ENCODE measurements around the gene TMEM273.

The TMEM273 gene

GRCh38 chr10:49153115-49153514, 35.1 kb downstream of the TMEM273 start:
- TF ChIP-seq CTCF (IDR thresholded peaks at IDR 0.05; ENCODE audit: insufficient read depth, low read length, poor library complexity, severe bottlenecking) = no peak
- Histone ChIP-seq H3K4me3 (replicated peaks; ENCODE audit: low read depth, low read length) (no peak overlapping the region), H3K36me3 (ENCODE audit: control insufficient read depth, insufficient read depth, low read length) (no peaks in the 10 kb centered on the region), H3K27me3 (replicated peaks; ENCODE audit: control insufficient read depth, insufficient read depth, low read length) (no peaks in the 10 kb centered on the region; the same call in 1 of the 2 replicates)
- DNase-seq (ENCODE audit: extremely low read depth, insufficient read length) = no peak

DNA sequence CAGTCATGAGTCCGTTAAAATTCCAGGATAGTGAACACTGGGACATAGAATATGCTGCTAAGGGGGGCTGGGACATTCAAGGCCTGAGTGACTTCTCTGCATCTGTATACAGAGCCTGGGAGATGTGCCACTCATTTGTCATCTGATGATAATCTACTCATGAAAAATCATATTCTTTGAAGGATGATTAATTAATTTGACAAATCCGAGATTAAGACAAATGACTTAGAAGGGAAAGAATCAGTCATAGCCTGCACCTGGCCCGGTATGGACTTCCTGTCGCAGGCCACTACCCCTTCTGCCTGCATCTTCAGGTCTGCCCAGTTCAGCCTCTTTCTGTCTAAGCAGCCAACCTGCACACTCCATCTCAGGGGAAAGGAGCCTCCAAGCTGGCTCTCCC, 35.5 kb downstream of the TMEM273 start:
- H3K36me3 ChIP-seq (ENCODE audit: control insufficient read depth, insufficient read depth, low read length) = no peaks in the 10 kb centered on the region
- H3K4me3 ChIP-seq (replicated peaks; ENCODE audit: low read depth, low read length) = no peak overlapping the region
- TF ChIP-seq CTCF (IDR thresholded peaks at IDR 0.05; ENCODE audit: insufficient read depth, low read length, poor library complexity, severe bottlenecking) = no peak
- H3K27me3 ChIP-seq (replicated peaks; ENCODE audit: control insufficient read depth, insufficient read depth, low read length) = no peaks in the 10 kb centered on the region; the same call in 1 of the 2 replicates
- DNase-seq (ENCODE audit: extremely low read depth, insufficient read length) = no peak

- Histone ChIP-seq H3K27me3 (replicated peaks; ENCODE audit: control insufficient read depth, insufficient read depth, low read length) (no peaks in the 10 kb centered on the region; the same call in 1 of the 2 replicates), H3K36me3 (ENCODE audit: control insufficient read depth, insufficient read depth, low read length) (no peaks in the 10 kb centered on the region), H3K4me3 (replicated peaks; ENCODE audit: low read depth, low read length) (no peak overlapping the region)
- no peak for DNase-seq (ENCODE audit: extremely low read depth, insufficient read length)
- TF ChIP-seq CTCF (IDR thresholded peaks at IDR 0.05; ENCODE audit: insufficient read depth, low read length, poor library complexity, severe bottlenecking) = no peak
Measured at GRCh38 chr10:49152037-49152436, 36.2 kb downstream of the TMEM273 start.

DNA sequence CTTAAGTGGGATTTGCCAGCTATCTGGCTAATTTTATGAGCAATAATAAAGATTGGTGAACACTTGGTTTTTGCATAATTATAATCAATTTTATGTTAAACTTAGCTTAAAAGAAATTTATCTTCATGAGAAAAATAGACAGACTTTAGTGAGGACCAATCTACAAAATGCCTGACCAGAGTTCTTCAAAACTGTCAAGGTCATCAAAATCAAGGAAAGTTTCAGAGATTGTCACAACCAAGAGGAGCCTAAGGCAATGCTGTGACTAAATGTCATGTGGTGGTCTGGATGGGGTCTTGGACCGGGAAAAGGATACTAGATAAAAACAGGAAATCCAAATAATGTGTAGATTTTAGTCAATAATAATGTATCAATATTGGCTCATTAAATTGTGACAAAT, 36.7 kb downstream of the TMEM273 start:
- Histone ChIP-seq H3K36me3 (ENCODE audit: control insufficient read depth, insufficient read depth, low read length) (no peaks in the 10 kb centered on the region), H3K4me3 (replicated peaks; ENCODE audit: low read depth, low read length) (no peak overlapping the region), H3K27me3 (replicated peaks; ENCODE audit: control insufficient read depth, insufficient read depth, low read length) (no peaks in the 10 kb centered on the region; the same call in 1 of the 2 replicates)
- no peak for TF ChIP-seq CTCF (IDR thresholded peaks at IDR 0.05; ENCODE audit: insufficient read depth, low read length, poor library complexity, severe bottlenecking)
- no peak for DNase-seq (ENCODE audit: extremely low read depth, insufficient read length)

GRCh38 chr10:49151025-49151445, 37.2 kb downstream of the TMEM273 start:
- no peak for TF ChIP-seq CTCF (IDR thresholded peaks at IDR 0.05; ENCODE audit: insufficient read depth, low read length, poor library complexity, severe bottlenecking)
- no peaks in the 10 kb centered on the region for H3K36me3 ChIP-seq (ENCODE audit: control insufficient read depth, insufficient read depth, low read length)
- no peaks in the 10 kb centered on the region; the same call in 1 of the 2 replicates for H3K27me3 ChIP-seq (replicated peaks; ENCODE audit: control insufficient read depth, insufficient read depth, low read length)
- no peak for DNase-seq (ENCODE audit: extremely low read depth, insufficient read length)
- no peak overlapping the region for H3K4me3 ChIP-seq (replicated peaks; ENCODE audit: low read depth, low read length)

- Histone ChIP-seq H3K4me3 (replicated peaks; ENCODE audit: low read depth, low read length) (no peak overlapping the region), H3K27me3 (replicated peaks; ENCODE audit: control insufficient read depth, insufficient read depth, low read length) (no peaks in the 10 kb centered on the region; the same call in none of the 2 replicates), H3K36me3 (ENCODE audit: control insufficient read depth, insufficient read depth, low read length) (no peaks in the 10 kb centered on the region)
- TF ChIP-seq CTCF (IDR thresholded peaks at IDR 0.05; ENCODE audit: insufficient read depth, low read length, poor library complexity, severe bottlenecking) = no peak
- no peak for DNase-seq (ENCODE audit: extremely low read depth, insufficient read length)
Measured at GRCh38 chr10:49150426-49150825, 37.8 kb downstream of the TMEM273 start.
